Measurements from ENCODE around the gene PLEKHG5. TPM values are rescaled to one million over a fixed set of nuclear protein-coding genes. Genes with fewer than 3 reads are reported as not detected.

The PLEKHG5 gene
- total RNA-seq, 1 experiment from 2014 or later: 42.8 TPM

DNA sequence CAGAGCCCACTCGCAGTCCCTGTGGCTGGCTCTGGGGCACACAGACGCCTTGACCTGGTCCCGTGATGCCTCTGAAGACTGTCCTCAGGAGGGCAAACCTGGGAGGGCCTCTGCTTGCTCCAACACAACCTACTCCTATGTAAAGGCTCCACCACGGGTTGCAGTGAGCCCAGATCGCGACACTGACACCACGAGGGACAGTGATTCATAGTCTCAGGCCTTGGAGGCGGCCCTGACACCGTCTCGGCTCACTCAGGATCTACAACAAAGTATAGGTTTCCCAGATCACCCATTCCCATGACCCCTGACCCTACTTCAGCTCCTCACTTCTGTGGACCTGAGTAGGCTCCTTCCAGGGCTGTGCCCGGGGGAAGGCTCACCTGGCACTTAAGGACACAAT, 34.8 kb upstream of the PLEKHG5 start:
- H2AFZ ChIP-seq (ENCODE audit: low read length): no peak overlapping the region
- no peak overlapping the region for H3K4me2 ChIP-seq (ENCODE audit: low read length)
- POLR2A ChIA-PET (ENCODE audit: unreplicated experiment): no interaction called here
- H3K27ac ChIP-seq (ENCODE audit: low read length): no peak overlapping the region
- H3K36me3 ChIP-seq (ENCODE audit: low read depth, low read length): peaks cover 40% of the 10 kb centered on the region
- ATAC-seq (no peak), DNase-seq (no peak)
- H3K79me2 ChIP-seq (ENCODE audit: low read length): no peaks in the 10 kb centered on the region
- no TSS peak for BruUV-seq (replicated peaks)
- no peak overlapping the region for H3K9ac ChIP-seq (ENCODE audit: low read length)
- H3K27me3 ChIP-seq (ENCODE audit: low read length): no peaks in the 10 kb centered on the region
- CTCF ChIA-PET: no interaction called here
- TF ChIP-seq EZH2 (IDR thresholded peaks at IDR 0.05; ENCODE audit: low read length, unreplicated experiment) (no peak), EZH2phosphoT487 (IDR thresholded peaks at IDR 0.05; ENCODE audit: borderline replicate concordance, low read length) (no peak)
- TF ChIP-seq, protein P1, sequence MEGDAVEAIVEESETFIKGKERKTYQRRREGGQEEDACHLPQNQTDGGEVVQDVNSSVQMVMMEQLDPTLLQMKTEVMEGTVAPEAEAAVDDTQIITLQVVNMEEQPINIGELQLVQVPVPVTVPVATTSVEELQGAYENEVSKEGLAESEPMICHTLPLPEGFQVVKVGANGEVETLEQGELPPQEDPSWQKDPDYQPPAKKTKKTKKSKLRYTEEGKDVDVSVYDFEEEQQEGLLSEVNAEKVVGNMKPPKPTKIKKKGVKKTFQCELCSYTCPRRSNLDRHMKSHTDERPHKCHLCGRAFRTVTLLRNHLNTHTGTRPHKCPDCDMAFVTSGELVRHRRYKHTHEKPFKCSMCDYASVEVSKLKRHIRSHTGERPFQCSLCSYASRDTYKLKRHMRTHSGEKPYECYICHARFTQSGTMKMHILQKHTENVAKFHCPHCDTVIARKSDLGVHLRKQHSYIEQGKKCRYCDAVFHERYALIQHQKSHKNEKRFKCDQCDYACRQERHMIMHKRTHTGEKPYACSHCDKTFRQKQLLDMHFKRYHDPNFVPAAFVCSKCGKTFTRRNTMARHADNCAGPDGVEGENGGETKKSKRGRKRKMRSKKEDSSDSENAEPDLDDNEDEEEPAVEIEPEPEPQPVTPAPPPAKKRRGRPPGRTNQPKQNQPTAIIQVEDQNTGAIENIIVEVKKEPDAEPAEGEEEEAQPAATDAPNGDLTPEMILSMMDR (conservative IDR thresholded peaks at IDR 0.05; ENCODE audit: low read depth, low read length): no peak
- no peaks in the 10 kb centered on the region for H3K9me2 ChIP-seq (replicated peaks; ENCODE audit: low read length)
- no peaks in the 10 kb centered on the region for H3K9me3 ChIP-seq (ENCODE audit: low read length)
- H3K4me1 ChIP-seq (ENCODE audit: insufficient read depth, low read length): peaks cover 6% of the 10 kb centered on the region; the same call in 1 of the 2 replicates
- intact Hi-C loops (cut with micrococcal nuclease): no loop called here
- H4K20me1 ChIP-seq (ENCODE audit: low read length): no peaks in the 10 kb centered on the region
- no peaks in the 10 kb centered on the region for H3F3A ChIP-seq (ENCODE audit: low read length, unreplicated experiment)
- no peak overlapping the region for H3K4me3 ChIP-seq (ENCODE audit: low read length)

DNA sequence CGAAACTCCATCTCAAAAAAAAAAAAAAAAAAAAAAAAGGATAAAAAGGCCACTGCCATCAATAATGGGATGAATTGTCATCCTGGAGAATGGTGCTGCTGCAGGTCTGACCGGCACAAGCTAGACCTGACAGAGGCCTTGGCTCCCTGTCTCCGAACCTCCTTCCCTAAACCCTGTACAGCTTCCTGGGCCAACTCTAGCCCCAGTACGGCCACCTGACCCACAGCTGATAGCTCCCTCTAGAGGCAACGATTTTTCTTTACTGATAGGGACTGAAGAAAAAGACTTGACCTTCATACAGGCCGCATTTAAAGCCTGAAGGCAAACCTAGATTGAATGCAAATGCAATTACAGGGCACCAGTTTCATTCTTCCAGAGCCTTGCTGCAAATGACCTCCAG, 32.1 kb upstream of the PLEKHG5 start:
- ATAC-seq: peak; percentile 75
- Histone ChIP-seq H2AFZ (ENCODE audit: low read length) (no peak overlapping the region), H4K20me1 (ENCODE audit: low read length) (no peaks in the 10 kb centered on the region), H3K4me3 (ENCODE audit: low read length) (no peak overlapping the region), H3K9me3 (ENCODE audit: low read length) (no peaks in the 10 kb centered on the region), H3K4me2 (ENCODE audit: low read length) (no peak overlapping the region), H3K27me3 (ENCODE audit: low read length) (no peaks in the 10 kb centered on the region), H3K27ac (ENCODE audit: low read length) (no peak overlapping the region), H3F3A (ENCODE audit: low read length, unreplicated experiment) (no peaks in the 10 kb centered on the region), H3K9ac (ENCODE audit: low read length) (no peak overlapping the region), H3K9me2 (replicated peaks; ENCODE audit: low read length) (no peaks in the 10 kb centered on the region), H3K4me1 (ENCODE audit: insufficient read depth, low read length) (peaks cover 7% of the 10 kb centered on the region; the same call in 1 of the 2 replicates), H3K36me3 (ENCODE audit: low read depth, low read length) (peaks cover 27% of the 10 kb centered on the region), H3K79me2 (ENCODE audit: low read length) (no peaks in the 10 kb centered on the region)
- ChIA-PET CTCF (interaction anchor here (0.5 to 1.1 kb wide), 7 partner anchors 16 to 709 kb away, joined by 3 to 5 read pairs (median 3); partner anchors contain the start of gene PHF13), POLR2A (ENCODE audit: unreplicated experiment) (no interaction called here)
- peak; percentile 81 for DNase-seq
- no TSS peak for BruUV-seq (replicated peaks)
- intact Hi-C loops (cut with micrococcal nuclease): loop anchor here (1.0 kb wide), 2 partner anchors 32 to 37 kb away; partner anchors contain the start of gene PLEKHG5
- TF ChIP-seq, protein P1 (conservative IDR thresholded peaks at IDR 0.05; ENCODE audit: low read depth, low read length): peak; percentile 92
- no peak for TF ChIP-seq EZH2phosphoT487 (IDR thresholded peaks at IDR 0.05; ENCODE audit: borderline replicate concordance, low read length)

DNA sequence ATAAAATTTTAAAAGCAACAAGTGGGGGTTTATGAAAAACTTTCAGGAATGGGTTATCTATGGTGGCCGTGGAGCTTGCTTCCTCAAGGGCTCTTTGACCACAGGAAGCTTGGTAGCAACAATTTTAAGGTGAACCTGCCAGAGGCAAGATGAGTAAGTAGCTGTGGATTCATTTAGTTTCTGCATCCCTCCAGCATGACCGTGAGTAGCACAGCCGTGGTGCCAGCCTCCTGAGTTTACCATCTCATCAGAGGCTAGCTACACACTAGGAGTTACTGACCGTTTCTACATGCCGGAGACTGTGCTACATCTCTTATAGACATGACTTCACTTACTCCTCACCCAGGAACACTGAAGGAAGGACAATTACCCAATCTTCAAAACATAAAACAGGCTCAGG, 30.1 kb upstream of the PLEKHG5 start:
- no TSS peak for BruUV-seq (replicated peaks)
- H3F3A ChIP-seq (ENCODE audit: low read length, unreplicated experiment): no peaks in the 10 kb centered on the region
- H3K79me2 ChIP-seq (ENCODE audit: low read length): no peaks in the 10 kb centered on the region
- H3K36me3 ChIP-seq (ENCODE audit: low read depth, low read length): peaks cover 15% of the 10 kb centered on the region
- H3K4me2 ChIP-seq (ENCODE audit: low read length): no peak overlapping the region
- intact Hi-C loops (cut with micrococcal nuclease): no loop called here
- H2AFZ ChIP-seq (ENCODE audit: low read length): no peak overlapping the region
- ChIA-PET POLR2A (ENCODE audit: unreplicated experiment) (interaction anchor here (0.5 kb wide), 1 partner anchor 24 kb away, joined by 3 read pairs; no protein-coding TSS in a partner anchor), CTCF (interaction anchor here (0.9 kb wide), 1 partner anchor 32 kb away, joined by 3 read pairs; no protein-coding TSS in a partner anchor)
- H3K27ac ChIP-seq (ENCODE audit: low read length): no peak overlapping the region
- peaks cover 13% of the 10 kb centered on the region; the same call in 1 of the 2 replicates for H3K4me1 ChIP-seq (ENCODE audit: insufficient read depth, low read length)
- no peaks in the 10 kb centered on the region for H4K20me1 ChIP-seq (ENCODE audit: low read length)
- H3K9me2 ChIP-seq (replicated peaks; ENCODE audit: low read length): no peaks in the 10 kb centered on the region
- H3K27me3 ChIP-seq (ENCODE audit: low read length): no peaks in the 10 kb centered on the region
- DNase-seq: peak; percentile 64
- H3K9me3 ChIP-seq (ENCODE audit: low read length): no peaks in the 10 kb centered on the region
- no peak overlapping the region for H3K9ac ChIP-seq (ENCODE audit: low read length)
- H3K4me3 ChIP-seq (ENCODE audit: low read length): no peak overlapping the region
- peak; percentile 64 for ATAC-seq
- no peak for TF ChIP-seq EZH2phosphoT487 (IDR thresholded peaks at IDR 0.05; ENCODE audit: borderline replicate concordance, low read length)
- no peak for TF ChIP-seq EZH2 (IDR thresholded peaks at IDR 0.05; ENCODE audit: low read length, unreplicated experiment)
- TF ChIP-seq, protein P1 (conservative IDR thresholded peaks at IDR 0.05; ENCODE audit: low read depth, low read length): no peak

Measured in PC-3 (cell line).